ENCODE results near the gene SNCA. TPM values are rescaled to one million over a fixed set of nuclear protein-coding genes. Genes with fewer than 3 reads are reported as not detected.

SNCA gene
- polyA plus RNA-seq, 2 of the 4 experiments (the other 2 are of a cell fraction), result 0.13 to 0.37 TPM

DNA sequence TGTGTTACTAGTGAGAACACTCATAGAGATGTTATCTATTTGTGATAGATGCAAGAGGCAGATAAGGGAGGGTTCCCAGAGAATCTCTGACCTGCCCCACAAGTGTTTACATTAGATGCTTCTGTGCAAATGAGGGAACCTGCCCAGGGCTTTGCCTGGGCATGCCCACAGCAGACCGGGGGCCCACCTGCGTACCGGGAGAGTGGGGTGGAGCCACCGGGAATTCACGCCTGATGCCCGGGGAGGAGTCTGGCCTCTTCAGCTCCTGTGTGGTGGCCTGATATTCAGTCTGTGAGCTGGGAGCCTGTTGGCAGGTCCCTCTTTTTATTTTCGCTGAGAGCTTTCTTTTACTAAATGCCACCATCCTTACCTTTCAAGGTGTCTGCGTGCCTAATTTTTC lies 155.7 kb downstream of the SNCA start:
- no peak for ATAC-seq
- DNase-seq (ENCODE audit: low read depth in 1 of 2, low spot score in 1 of 2), result no peak
- ChIA-PET CTCF (no interaction called here), POLR2A (no interaction called here)
- 72% methylated on average over 8 of the region's 8 CpGs for WGBS (ENCODE audit: missing lambda C conversion rate)
- Histone ChIP-seq H3K27ac (peak overlapping the region in 1 of 2 experiments; percentile 43; a peak in 1 of 6 replicates), H3K4me3 (no peak overlapping the region), H3K9me3 (no peaks in the 10 kb centered on the region), H3K4me1 (no peaks in the 10 kb centered on the region), H3K4me2 (no peak overlapping the region)
- FAIRE-seq, result no peak
- no peak for TF ChIP-seq ESRRA (IDR thresholded peaks at IDR 0.05; ENCODE audit: borderline replicate concordance, low read length)
- no peak for TF ChIP-seq HOXB13 (CRISPR knock-in tag; IDR thresholded peaks at IDR 0.05; ENCODE audit: low read depth)
- no peak for TF ChIP-seq PHF8 (IDR thresholded peaks at IDR 0.05; ENCODE audit: borderline replicate concordance, low read depth)
- TF ChIP-seq ZFP36 (IDR thresholded peaks at IDR 0.05; ENCODE audit: borderline replicate concordance, partially characterized antibody), result no peak
- TF ChIP-seq CBX8 (IDR thresholded peaks at IDR 0.05), result no peak
- TF ChIP-seq CEBPB (IDR thresholded peaks at IDR 0.05), result no peak
- TF ChIP-seq RCOR1 (IDR thresholded peaks at IDR 0.05; ENCODE audit: low read depth, low read length), result no peak
- no peak for TF ChIP-seq MAFK (IDR thresholded peaks at IDR 0.05; ENCODE audit: partially characterized antibody)
- TF ChIP-seq, protein P1, sequence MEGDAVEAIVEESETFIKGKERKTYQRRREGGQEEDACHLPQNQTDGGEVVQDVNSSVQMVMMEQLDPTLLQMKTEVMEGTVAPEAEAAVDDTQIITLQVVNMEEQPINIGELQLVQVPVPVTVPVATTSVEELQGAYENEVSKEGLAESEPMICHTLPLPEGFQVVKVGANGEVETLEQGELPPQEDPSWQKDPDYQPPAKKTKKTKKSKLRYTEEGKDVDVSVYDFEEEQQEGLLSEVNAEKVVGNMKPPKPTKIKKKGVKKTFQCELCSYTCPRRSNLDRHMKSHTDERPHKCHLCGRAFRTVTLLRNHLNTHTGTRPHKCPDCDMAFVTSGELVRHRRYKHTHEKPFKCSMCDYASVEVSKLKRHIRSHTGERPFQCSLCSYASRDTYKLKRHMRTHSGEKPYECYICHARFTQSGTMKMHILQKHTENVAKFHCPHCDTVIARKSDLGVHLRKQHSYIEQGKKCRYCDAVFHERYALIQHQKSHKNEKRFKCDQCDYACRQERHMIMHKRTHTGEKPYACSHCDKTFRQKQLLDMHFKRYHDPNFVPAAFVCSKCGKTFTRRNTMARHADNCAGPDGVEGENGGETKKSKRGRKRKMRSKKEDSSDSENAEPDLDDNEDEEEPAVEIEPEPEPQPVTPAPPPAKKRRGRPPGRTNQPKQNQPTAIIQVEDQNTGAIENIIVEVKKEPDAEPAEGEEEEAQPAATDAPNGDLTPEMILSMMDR (IDR thresholded peaks at IDR 0.05), result no peak
- TF ChIP-seq EHF (CRISPR knock-in tag; IDR thresholded peaks at IDR 0.05), result no peak
- TF ChIP-seq TP53 (CRISPR knock-in tag; IDR thresholded peaks at IDR 0.05), result no peak
- no peak for TF ChIP-seq MAZ (IDR thresholded peaks at IDR 0.05; ENCODE audit: borderline replicate concordance, low read depth, low read length)
- TF ChIP-seq, protein P2, sequence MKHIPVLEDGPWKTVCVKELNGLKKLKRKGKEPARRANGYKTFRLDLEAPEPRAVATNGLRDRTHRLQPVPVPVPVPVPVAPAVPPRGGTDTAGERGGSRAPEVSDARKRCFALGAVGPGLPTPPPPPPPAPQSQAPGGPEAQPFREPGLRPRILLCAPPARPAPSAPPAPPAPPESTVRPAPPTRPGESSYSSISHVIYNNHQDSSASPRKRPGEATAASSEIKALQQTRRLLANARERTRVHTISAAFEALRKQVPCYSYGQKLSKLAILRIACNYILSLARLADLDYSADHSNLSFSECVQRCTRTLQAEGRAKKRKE (CRISPR knock-in tag; IDR thresholded peaks at IDR 0.05; ENCODE audit: low read depth), result no peak
- TF ChIP-seq EHMT2 (IDR thresholded peaks at IDR 0.05; ENCODE audit: low read depth), result no peak
- TF ChIP-seq, protein P3, sequence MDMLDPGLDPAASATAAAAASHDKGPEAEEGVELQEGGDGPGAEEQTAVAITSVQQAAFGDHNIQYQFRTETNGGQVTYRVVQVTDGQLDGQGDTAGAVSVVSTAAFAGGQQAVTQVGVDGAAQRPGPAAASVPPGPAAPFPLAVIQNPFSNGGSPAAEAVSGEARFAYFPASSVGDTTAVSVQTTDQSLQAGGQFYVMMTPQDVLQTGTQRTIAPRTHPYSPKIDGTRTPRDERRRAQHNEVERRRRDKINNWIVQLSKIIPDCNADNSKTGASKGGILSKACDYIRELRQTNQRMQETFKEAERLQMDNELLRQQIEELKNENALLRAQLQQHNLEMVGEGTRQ (IDR thresholded peaks at IDR 0.05), result no peak
- TF ChIP-seq HOXB5 (CRISPR knock-in tag; IDR thresholded peaks at IDR 0.05), result no peak

DNA sequence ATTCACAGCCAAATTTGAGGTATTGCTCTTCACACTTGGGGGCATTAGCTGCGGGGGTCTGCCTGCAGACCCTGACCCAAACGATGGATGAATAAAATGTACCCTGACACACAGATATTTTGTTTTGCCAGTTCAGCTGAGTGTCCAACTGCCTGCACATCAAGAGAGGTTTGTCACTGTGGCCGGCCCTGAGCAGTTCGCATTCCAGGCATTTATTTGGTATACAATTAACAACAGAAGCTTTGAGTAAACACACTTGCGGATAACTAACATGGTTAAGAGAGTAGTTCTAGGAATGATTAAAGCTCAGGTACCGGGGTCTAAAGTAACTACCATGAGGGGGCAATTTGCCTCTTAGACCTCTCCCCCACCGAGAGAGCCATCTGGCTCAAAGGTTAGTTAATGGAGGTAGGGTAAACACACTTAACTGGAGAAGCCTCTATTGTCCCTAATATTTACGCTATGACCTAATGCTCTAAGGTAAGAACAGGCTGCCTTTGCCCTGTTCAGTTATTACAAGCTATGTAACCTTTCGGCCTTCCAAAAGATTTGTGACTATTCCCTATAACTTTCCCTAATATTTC lies 162.0 kb downstream of the SNCA start:
- FAIRE-seq, result no peak
- no peak for ATAC-seq
- TF ChIP-seq RNF2 (IDR thresholded peaks at IDR 0.05; ENCODE audit: borderline replicate concordance, low read depth), result no peak
- TF ChIP-seq, protein P4, sequence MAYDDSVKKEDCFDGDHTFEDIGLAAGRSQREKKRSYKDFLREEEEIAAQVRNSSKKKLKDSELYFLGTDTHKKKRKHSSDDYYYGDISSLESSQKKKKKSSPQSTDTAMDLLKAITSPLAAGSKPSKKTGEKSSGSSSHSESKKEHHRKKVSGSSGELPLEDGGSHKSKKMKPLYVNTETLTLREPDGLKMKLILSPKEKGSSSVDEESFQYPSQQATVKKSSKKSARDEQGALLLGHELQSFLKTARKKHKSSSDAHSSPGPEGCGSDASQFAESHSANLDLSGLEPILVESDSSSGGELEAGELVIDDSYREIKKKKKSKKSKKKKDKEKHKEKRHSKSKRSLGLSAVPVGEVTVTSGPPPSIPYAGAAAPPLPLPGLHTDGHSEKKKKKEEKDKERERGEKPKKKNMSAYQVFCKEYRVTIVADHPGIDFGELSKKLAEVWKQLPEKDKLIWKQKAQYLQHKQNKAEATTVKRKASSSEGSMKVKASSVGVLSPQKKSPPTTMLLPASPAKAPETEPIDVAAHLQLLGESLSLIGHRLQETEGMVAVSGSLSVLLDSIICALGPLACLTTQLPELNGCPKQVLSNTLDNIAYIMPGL (CRISPR knock-in tag; IDR thresholded peaks at IDR 0.05; ENCODE audit: borderline replicate concordance), result no peak
- TF ChIP-seq BHLHE40 (IDR thresholded peaks at IDR 0.05; ENCODE audit: low read depth, low read length), result no peak
- TF ChIP-seq SREBF2 (IDR thresholded peaks at IDR 0.05), result no peak
- Histone ChIP-seq H3K9me3 (no peaks in the 10 kb centered on the region), H3K4me2 (no peak overlapping the region), H3K27ac (no peak overlapping the region), H3K4me3 (no peak overlapping the region), H3K4me1 (no peaks in the 10 kb centered on the region)
- WGBS (ENCODE audit: missing lambda C conversion rate), result 30% methylated on average over 9 of the region's 9 CpGs
- POLR2A ChIA-PET, result no interaction called here
- CTCF ChIA-PET, result no interaction called here
- DNase-seq (ENCODE audit: low read depth in 1 of 2, low spot score in 1 of 2), result no peak

Other genes with a start within 250 kb of the SNCA start
- gene MMRN1, start 57.7 kb upstream of the SNCA start, polyA plus RNA-seq (2011; rRNA removed), result not detected in 2 replicates
- gene MMRN1, start 57.7 kb upstream of the SNCA start, polyA plus RNA-seq (2017; fragmentation: RNase III; extraction: RNeasy Plus Mini Kit Qiagen cat#74134 plus additional on column Dnase treatment), result not detected in 3 replicates